Neural crest cell (in vitro differentiated cells): ENCODE data around the gene ERP44. TPM values are rescaled to one million over a fixed set of nuclear protein-coding genes. Genes with fewer than 3 reads are reported as not detected.

Experiments used
- DNase-seq: peaks from one replicate; pipeline ENCODE4 v3.0.0; 2021; ENCODE audit warnings: low read depth, mixed read lengths, low spot score
- H3K27ac Mint-ChIP-seq: one replicate; pipeline ENCODE4 v1.8.0; 2021; ENCODE audit warnings: mild to moderate bottlenecking, mixed read lengths; ENCODE audit not compliant: unreplicated experiment
- H3K27me3 Mint-ChIP-seq: 2 replicates; pipeline ENCODE4 v1.8.0; 2021; ENCODE audit warnings: low read depth, mild to moderate bottlenecking, mixed read lengths
- H3K36me3 Mint-ChIP-seq: 2 replicates; pipeline ENCODE4 v1.8.0; 2021; ENCODE audit warnings: low read depth, mild to moderate bottlenecking, mixed read lengths
- H3K4me1 Mint-ChIP-seq: 2 replicates; pipeline ENCODE4 v1.8.0; 2021; ENCODE audit warnings: mixed read lengths
- H3K4me3 Mint-ChIP-seq: one replicate; pipeline ENCODE4 v1.8.0; 2021; ENCODE audit warnings: mild to moderate bottlenecking, mixed read lengths
- H3K9me3 Mint-ChIP-seq: 2 replicates; pipeline ENCODE4 v1.8.0; 2021; ENCODE audit warnings: mixed read lengths
- CTCF ChIP-seq: fragments of 200-600 bp; sonication (generic); conservative IDR thresholded peaks from 2 replicates; pipeline ENCODE4 v1.5.0; 2021; ENCODE audit warnings: antibody characterized with exemption, mild to moderate bottlenecking
- total RNA-seq: library from RNA; stranded (reverse); gene quantifications from 2 replicates; pipeline ENCODE4 v1.2.1, GENCODE V29; 2021

ERP44 gene
- total RNA-seq, 1 donor from 2014 or later, result 13.6 TPM

GRCh38 chr9:99966716-99967115 is 132.1 kb downstream of the ERP44 start:
- Mint-ChIP-seq H3K27ac (no peak overlapping the region), H3K4me1 (no peaks in the 10 kb centered on the region), H3K4me3 (no peak overlapping the region)

DNA sequence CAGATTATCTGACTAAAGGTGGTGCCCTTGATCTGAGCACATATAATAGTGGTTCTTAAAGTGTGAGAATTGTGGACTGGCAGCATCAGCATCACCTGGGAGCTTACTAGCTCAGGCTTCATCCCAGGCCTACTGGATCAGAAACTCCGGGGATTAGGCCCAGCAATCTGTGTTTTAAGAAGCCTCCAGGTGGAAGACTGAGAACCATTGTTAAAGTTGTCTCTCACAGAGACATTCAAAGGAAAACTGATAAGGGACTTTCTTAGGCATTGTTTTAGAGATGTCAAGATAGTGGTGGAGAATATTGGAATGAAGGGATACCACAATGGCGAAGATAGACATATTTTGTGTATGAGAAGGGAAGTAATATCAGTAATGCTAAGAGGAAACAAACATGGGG is 132.8 kb downstream of the ERP44 start:
- H3K36me3 Mint-ChIP-seq, result peaks cover 3% of the 10 kb centered on the region

More at GRCh38 chr9:99966716-99967115, 132.1 kb downstream of the ERP44 start:
- peaks cover 3% of the 10 kb centered on the region for H3K36me3 Mint-ChIP-seq
- no peak for DNase-seq
- H3K27me3 Mint-ChIP-seq, result no peaks in the 10 kb centered on the region
- no peak for TF ChIP-seq CTCF
- no peaks in the 10 kb centered on the region for H3K9me3 Mint-ChIP-seq

GRCh38 chr9:99964336-99964735 is 134.5 kb downstream of the ERP44 start:
- Mint-ChIP-seq H3K4me3 (no peak overlapping the region), H3K27me3 (no peaks in the 10 kb centered on the region), H3K9me3 (no peaks in the 10 kb centered on the region), H3K36me3 (peaks cover 3% of the 10 kb centered on the region), H3K27ac (no peak overlapping the region), H3K4me1 (no peaks in the 10 kb centered on the region)
- no peak for DNase-seq
- no peak for TF ChIP-seq CTCF

More for the DNA sequence above, 132.8 kb downstream of the ERP44 start:
- Mint-ChIP-seq H3K9me3 (no peaks in the 10 kb centered on the region), H3K4me1 (no peaks in the 10 kb centered on the region), H3K27ac (no peak overlapping the region), H3K4me3 (no peak overlapping the region), H3K27me3 (no peaks in the 10 kb centered on the region)
- DNase-seq, result no peak
- no peak for TF ChIP-seq CTCF

GRCh38 chr9:99962680-99963261 is 136.0 kb downstream of the ERP44 start:
- no peak overlapping the region for H3K4me3 Mint-ChIP-seq
- DNase-seq, result no peak
- H3K4me1 Mint-ChIP-seq, result no peaks in the 10 kb centered on the region
- H3K9me3 Mint-ChIP-seq, result no peaks in the 10 kb centered on the region
- H3K27ac Mint-ChIP-seq, result no peak overlapping the region
- no peak for TF ChIP-seq CTCF
- no peaks in the 10 kb centered on the region for H3K27me3 Mint-ChIP-seq
- no peaks in the 10 kb centered on the region for H3K36me3 Mint-ChIP-seq

DNA sequence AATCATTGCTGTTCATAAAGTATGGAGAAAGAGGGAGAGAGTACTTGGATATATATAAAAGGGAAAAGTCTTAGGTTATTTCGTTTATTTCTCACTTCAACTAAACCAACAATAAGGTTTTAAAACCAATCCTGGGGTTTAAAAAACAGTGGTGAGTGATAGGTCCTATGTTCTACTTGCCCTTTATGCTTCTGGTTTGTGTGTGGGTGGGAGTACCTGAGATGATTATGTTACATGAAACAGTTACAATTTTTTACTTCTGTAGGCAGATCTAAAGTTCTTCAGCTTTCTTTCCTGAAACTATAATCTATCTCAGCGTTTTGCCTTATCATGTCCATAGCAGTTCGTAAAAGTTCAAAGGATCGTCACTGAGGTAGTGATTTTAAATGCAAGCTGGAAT is 143.2 kb downstream of the ERP44 start:
- H3K27me3 Mint-ChIP-seq, result no peaks in the 10 kb centered on the region
- no peak overlapping the region for H3K4me3 Mint-ChIP-seq
- H3K9me3 Mint-ChIP-seq, result no peaks in the 10 kb centered on the region
- H3K27ac Mint-ChIP-seq, result no peak overlapping the region
- peaks cover 9% of the 10 kb centered on the region for H3K36me3 Mint-ChIP-seq
- DNase-seq, result no peak
- no peak for TF ChIP-seq CTCF
- no peaks in the 10 kb centered on the region for H3K4me1 Mint-ChIP-seq

- TF ChIP-seq CTCF, result no peak
- Mint-ChIP-seq H3K36me3 (peaks cover 12% of the 10 kb centered on the region), H3K27ac (no peak overlapping the region), H3K27me3 (no peaks in the 10 kb centered on the region), H3K9me3 (no peaks in the 10 kb centered on the region), H3K4me1 (no peaks in the 10 kb centered on the region), H3K4me3 (no peak overlapping the region)
- DNase-seq, result no peak
These were observed 144.0 kb downstream of the ERP44 start for GRCh38 chr9:99954819-99955218.
